AG08396 (cell line): ENCODE results near the gene ATN1.
"Not testable (repeated sequence)": the region's sequence is repeated elsewhere in the genome, so short reads cannot be mapped to it uniquely, and the experiment has no call there.

Experiments used
- DNase-seq: peaks from one replicate; pipeline ENCODE4 v3.0.0; 2012; ENCODE audit warnings: low spot score, mixed read lengths

The ATN1 gene

GRCh38 chr12:6905414-6906040 lies 22.2 kb upstream of the ATN1 start:
- DNase-seq: no peak

- not testable (repeated sequence) for DNase-seq
Observed at GRCh38 chr12:6908141-6908540, 19.6 kb upstream of the ATN1 start.

GRCh38 chr12:6909421-6910145 lies 18.2 kb upstream of the ATN1 start:
- no peak for DNase-seq

- DNase-seq: no peak
Observed at GRCh38 chr12:6912164-6912935, 15.4 kb upstream of the ATN1 start.

DNA sequence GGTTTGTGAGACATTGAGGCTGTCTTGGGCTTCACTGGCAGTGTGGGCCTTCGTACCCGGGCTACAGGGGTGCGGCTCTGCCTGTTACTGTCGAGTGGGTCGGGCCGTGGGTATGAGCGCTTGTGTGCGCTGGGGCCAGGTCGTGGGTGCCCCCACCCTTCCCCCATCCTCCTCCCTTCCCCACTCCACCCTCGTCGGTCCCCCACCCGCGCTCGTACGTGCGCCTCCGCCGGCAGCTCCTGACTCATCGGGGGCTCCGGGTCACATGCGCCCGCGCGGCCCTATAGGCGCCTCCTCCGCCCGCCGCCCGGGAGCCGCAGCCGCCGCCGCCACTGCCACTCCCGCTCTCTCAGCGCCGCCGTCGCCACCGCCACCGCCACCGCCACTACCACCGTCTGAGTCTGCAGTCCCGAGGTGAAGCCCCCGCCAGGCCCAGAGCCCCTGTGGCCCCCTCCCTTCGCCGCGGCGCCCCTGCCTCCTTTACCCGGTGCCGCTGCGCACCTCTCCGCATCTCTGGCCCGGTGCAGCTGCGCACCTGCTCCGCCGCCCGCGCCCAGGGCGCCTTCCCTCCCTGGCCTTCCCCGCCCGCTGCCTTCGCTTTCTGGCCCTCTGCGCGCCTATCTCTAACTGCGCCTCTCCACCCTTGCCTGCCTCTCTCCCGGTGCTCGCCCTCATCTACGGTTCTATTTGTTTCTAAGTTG lies 13.4 kb upstream of the ATN1 start, which contains the start of gene ENO2:
Gene ENO2, plus strand, starts transcription at position 335 of the 701 bp plus-strand sequence. CDS start 1,253 bp downstream, outside the sequence.
- DNase-seq: peak; percentile 89

DNA sequence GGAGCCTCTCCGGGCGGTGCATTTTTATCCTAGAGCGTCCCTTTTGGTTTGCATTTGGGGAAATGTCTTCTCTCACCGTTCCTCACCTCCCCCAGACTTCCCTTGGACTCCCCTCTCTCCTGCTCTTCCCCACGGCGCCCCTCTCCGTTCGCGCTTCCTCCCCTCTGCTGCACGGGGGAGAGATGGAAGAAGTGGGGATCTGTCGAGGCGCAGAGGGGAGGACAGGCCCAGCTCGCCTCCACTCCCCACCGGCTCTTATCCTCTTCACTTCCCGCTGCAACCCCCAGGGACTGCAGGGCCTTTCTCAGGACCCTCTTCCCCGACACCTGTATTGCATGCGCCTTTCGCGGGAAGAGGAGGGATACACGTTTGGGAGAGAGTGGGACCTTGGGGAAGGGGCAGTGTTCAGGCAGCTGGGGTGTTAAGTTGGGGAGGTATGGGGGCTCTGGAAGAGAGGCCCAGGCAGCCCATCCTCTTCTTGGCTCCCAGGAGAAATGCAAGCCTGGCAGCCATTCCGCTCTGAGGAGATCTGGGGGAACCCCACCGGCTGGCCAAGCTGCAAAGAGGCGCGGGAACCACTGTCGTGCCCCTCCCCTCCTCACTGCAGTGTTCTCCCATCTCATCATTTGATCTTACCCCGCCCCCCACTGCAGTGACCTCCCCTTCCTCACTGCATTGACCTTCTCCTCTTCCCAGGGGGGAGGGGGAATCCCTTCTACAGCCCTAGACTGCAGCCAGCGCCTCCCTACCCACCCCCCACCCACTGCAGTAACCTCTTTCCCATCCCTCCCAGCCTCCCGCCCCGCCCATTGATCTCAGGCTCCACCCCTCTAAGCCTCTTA lies 12.6 kb upstream of the ATN1 start:
- no peak for DNase-seq

DNA sequence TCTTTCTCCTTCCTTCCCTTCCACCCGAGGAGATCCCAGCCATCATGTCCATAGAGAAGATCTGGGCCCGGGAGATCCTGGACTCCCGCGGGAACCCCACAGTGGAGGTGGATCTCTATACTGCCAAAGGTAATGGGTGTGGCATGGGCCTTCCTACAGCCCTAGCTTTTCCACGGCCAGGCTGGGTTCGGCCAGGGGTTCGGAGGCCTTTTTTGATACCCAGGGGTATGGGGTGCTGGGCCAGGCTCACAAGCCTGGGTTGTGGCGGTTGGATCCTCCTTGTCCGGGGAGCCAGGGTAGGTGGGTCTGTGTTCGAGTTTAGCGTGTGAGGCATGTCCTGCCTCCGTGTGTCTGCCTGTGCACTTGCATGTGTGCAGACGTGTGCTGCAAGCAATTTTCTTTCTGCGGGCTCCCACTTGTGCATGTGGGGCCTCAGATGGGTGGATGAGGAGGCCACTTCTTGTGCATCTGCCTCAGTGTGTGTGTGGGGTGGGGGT lies 11.9 kb upstream of the ATN1 start:
- no peak for DNase-seq

- DNase-seq: no peak
Observed at GRCh38 chr12:6916426-6917200, 11.1 kb upstream of the ATN1 start.

DNA sequence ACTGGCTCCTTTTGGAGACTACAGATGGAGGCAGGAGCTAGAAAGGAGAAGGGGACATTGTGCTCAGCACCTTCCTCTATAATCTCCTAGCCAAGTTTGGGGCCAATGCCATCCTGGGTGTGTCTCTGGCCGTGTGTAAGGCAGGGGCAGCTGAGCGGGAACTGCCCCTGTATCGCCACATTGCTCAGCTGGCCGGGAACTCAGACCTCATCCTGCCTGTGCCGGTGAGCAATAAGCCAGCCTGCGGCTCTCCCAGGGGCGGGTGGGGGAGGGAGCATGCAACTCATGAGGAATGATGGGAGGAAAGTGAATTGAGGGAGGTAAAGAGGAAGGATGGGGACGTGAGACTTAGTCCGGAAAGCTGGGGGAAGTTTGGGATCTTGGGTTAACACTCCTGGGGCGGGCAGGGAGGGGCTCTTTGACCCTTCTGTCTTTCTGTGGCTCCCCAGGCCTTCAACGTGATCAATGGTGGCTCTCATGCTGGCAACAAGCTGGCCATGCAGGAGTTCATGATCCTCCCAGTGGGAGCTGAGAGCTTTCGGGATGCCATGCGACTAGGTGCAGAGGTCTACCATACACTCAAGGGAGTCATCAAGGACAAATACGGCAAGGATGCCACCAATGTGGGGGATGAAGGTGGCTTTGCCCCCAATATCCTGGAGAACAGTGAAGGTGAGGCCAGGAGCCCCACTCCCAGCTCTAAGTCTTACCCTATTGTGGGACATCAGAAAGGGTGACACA lies 10.1 kb upstream of the ATN1 start:
- DNase-seq: no peak

DNA sequence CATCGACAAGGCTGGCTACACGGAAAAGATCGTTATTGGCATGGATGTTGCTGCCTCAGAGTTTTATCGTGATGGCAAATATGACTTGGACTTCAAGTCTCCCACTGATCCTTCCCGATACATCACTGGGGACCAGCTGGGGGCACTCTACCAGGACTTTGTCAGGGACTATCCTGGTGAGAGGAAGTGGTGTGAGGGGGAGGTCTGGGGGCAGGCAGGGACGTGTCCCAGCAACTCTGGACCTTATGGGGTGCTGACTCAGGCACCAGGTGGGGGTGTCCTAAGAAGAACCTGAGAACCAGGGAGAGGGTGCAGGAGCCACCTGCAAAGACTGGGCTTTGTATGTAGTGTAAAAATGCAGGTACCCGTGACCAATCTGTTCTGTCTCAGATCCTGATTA lies 8.2 kb upstream of the ATN1 start:
- no peak for DNase-seq

DNA sequence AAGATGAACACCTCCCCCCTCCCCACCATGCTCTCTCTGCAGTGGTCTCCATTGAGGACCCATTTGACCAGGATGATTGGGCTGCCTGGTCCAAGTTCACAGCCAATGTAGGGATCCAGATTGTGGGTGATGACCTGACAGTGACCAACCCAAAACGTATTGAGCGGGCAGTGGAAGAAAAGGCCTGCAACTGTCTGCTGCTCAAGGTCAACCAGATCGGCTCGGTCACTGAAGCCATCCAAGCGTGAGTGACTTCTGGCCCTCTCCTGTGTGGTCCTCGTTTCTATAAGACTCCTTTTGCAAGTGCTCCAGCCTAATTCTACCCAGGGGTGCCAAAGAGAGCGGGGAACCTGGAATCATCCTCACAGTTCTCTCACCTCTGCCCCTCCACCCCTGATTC lies 6.2 kb upstream of the ATN1 start:
- no peak for DNase-seq

DNA sequence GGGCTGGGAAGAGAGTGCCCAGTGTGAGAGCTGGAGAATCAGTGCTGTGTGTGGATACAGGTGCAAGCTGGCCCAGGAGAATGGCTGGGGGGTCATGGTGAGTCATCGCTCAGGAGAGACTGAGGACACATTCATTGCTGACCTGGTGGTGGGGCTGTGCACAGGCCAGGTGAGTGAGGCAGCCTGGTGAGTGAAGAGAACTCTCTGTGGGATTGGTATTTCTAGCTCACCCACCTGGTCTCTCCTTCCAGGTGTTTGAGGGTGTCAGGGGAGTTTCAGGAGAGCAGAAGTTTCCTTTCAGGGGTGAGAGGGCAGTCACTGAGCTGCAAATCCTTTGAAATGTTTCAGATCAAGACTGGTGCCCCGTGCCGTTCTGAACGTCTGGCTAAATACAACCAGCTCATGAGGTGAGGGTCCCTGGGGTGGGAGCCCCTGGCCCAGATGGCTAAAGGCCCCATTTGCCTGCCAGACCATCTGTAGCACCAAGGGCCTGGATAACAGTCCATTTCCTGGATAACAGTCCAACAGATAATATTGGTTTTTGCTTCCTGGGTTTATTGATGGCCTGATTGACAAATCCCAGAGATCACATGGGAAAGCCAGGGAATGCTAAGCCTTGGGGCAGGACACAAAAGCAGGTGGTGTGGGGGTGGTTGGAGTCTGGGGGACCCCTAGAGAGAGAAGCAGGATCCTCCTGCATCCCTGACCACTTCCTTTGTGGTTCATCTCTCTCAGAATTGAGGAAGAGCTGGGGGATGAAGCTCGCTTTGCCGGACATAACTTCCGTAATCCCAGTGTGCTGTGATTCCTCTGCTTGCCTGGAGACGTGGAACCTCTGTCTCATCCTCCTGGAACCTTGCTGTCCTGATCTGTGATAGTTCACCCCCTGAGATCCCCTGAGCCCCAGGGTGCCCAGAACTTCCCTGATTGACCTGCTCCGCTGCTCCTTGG lies 5.5 kb upstream of the ATN1 start:
- DNase-seq: no peak

GRCh38 chr12:6923003-6923732 lies 4.6 kb upstream of the ATN1 start:
- no peak for DNase-seq

DNA sequence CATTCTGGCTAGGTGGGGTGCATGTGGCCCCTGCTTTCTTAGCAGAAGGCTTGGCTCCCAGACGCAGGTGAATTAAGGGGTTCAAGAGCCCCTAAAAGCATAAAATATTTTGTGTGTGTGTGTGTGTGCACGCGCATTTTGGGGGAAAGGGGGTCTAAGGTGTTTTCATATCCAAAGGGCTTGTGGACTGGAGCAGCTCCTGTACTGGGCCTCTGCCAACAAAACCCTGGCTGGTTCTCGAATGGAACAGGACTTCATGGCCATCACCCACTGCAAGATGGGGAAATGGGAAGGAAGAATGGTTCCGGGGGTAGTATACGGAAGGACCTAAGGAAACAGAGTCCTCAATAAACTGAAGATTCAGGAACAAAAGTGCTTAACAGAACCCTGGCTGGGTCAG lies 3.9 kb upstream of the ATN1 start:
- no peak for DNase-seq

GRCh38 chr12:6925239-6925539 lies 2.6 kb upstream of the ATN1 start:
- DNase-seq: no peak

GRCh38 chr12:6925540-6926279 lies 2.0 kb upstream of the ATN1 start:
- DNase-seq: peak; percentile 83

GRCh38 chr12:6928022-6928702 lies 403 bp downstream of the ATN1 start:
- no peak for DNase-seq
